ENCODE results near the gene GTF2A1L. TPM values are rescaled to one million over a fixed set of nuclear protein-coding genes. Genes with fewer than 3 reads are reported as not detected.

The GTF2A1L gene, protein sequence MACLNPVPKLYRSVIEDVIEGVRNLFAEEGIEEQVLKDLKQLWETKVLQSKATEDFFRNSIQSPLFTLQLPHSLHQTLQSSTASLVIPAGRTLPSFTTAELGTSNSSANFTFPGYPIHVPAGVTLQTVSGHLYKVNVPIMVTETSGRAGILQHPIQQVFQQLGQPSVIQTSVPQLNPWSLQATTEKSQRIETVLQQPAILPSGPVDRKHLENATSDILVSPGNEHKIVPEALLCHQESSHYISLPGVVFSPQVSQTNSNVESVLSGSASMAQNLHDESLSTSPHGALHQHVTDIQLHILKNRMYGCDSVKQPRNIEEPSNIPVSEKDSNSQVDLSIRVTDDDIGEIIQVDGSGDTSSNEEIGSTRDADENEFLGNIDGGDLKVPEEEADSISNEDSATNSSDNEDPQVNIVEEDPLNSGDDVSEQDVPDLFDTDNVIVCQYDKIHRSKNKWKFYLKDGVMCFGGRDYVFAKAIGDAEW
- total RNA-seq = not detected in 2 replicates

DNA sequence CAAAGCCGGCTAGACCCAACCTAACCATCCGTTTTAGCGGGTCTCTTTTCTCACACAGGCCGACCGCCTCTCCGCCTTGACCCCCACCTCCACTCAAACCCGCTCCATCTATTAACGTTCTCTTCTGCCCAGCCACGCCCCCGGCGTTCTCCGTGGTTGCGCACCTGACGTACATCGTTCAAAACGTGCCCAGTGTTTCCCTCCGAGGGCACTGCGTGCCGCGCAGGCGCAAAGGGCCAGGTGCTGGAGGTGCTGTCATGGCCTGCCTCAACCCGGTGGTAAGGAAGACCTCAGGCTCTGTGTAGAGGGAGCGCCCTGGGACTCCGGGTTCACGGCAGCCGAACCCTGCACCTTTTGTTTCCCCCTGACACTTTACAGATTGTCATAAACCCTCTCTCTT lies at the start of gene GTF2A1L:
GTF2A1L (plus strand) TSS at position 239 of the 400 bp plus-strand sequence; CDS start at position 258, 19 bp downstream.

Small RNA genes within 50 kb of the gene (small RNA-seq; reads per million reads assigned to genes)
- gene TPT1P11 = not detected

Other genes starting within 250 kb of the GTF2A1L start
- 11.8 and 14.5 TPM in 2 replicates for gene PPP1R21, start 177.1 kb upstream of the GTF2A1L start, total RNA-seq
- 3.3 and 7.4 TPM in 2 replicates for gene STON1, start 87.7 kb upstream of the GTF2A1L start, total RNA-seq
- not detected in 2 replicates for gene LHCGR, start 137.9 kb downstream of the GTF2A1L start, total RNA-seq